Measurements from ENCODE around the gene HMG20B.

GRCh38 chr19:3625996-3626472, 53.3 kb downstream of the HMG20B start:
- TF ChIP-seq CTCF (IDR thresholded peaks at IDR 0.05) (no peak), POLR2A (IDR thresholded peaks at IDR 0.05) (no peak), POLR2AphosphoS5 (IDR thresholded peaks at IDR 0.05) (no peak)

Measured in stomach (tissue), 4 donors.